Measurements from ENCODE around the gene AKT1S1. TPM values are rescaled to one million over a fixed set of nuclear protein-coding genes. Genes with fewer than 3 reads are reported as not detected.

Gene AKT1S1
- total and polyA plus RNA-seq, 11 donors = 25.3 to 55.1 (median 35.0) TPM

DNA sequence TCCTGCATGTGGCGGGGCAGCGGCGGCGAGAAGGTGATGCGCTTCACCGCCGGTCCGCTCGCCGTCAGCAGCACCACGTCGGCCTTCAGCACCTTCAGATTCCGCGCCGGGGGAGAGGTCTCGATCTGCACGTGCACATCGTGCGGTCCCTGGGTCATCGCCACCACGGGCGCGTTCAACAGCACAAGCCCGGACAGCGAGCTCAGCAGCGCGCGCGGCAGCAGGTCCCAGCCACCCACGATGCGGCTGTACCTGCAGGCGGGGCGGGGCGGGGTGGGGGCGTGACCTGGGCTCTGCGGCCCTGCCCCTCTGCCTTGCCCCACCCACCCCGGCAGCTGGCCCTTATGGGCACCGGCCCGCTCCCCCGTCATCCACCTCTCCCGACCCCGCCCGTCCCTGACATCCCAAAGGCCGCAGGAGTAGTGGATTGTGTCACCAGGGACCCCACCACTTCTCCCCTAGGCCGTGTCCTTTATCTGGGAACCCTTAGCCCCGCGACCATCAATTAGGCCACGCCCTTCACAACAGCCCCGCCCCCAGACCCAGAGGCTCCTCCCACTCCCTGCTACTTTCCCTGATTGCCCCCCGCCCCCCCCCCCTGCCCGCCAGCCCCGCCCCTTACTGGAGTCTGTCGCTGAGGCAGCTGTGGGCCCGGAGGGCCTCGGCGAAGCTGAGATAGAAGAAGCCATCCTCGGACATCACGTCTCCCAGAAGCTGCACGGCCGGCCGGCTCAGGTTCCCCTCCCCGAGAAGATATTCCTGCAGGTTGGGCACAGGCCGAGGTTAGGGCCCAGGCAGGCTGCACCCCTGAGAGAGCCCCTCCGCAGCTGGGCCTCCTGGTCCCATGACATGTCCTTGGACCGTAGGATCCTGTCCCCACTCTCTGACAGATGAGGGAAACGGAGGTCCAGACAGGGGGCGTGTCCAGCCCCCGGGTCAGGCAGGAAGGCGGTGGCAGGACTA lies 13.5 kb upstream of the AKT1S1 start:
- DNase-seq (peak in 2 of 5 donors; percentile 20 to 68), ATAC-seq (peak in 2 of 4 donors; percentile 26 to 35)
- TF ChIP-seq POLR2A (IDR thresholded peaks at IDR 0.05) = no peak
- TF ChIP-seq, protein P1, sequence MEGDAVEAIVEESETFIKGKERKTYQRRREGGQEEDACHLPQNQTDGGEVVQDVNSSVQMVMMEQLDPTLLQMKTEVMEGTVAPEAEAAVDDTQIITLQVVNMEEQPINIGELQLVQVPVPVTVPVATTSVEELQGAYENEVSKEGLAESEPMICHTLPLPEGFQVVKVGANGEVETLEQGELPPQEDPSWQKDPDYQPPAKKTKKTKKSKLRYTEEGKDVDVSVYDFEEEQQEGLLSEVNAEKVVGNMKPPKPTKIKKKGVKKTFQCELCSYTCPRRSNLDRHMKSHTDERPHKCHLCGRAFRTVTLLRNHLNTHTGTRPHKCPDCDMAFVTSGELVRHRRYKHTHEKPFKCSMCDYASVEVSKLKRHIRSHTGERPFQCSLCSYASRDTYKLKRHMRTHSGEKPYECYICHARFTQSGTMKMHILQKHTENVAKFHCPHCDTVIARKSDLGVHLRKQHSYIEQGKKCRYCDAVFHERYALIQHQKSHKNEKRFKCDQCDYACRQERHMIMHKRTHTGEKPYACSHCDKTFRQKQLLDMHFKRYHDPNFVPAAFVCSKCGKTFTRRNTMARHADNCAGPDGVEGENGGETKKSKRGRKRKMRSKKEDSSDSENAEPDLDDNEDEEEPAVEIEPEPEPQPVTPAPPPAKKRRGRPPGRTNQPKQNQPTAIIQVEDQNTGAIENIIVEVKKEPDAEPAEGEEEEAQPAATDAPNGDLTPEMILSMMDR (IDR thresholded peaks at IDR 0.05) = peak in 2 of 12 donors; percentile 6 to 35
- Histone ChIP-seq H3K27ac (peak overlapping the region in 1 of 12 donors; percentile 54), H3K27me3 (peaks cover 0 to 11% (median 0%) of the 10 kb centered on the region in 9 donors), H3K36me3 (peaks cover 0 to 27% (median 11%) of the 10 kb centered on the region in 9 donors), H3K9me3 (no peaks in the 10 kb centered on the region), H3K4me1 (peaks cover 0 to 23% (median 11%) of the 10 kb centered on the region in 12 donors), H3K4me3 (peak overlapping the region in 10 of 12 donors; percentile 4 to 48 (median 30))
- WGBS, 4 donors = 7 to 21% (median 13%) methylated on average over 32 to 69 of the region's 69 CpGs
- intact Hi-C loops (cut with DNase I) = no loop called here

DNA sequence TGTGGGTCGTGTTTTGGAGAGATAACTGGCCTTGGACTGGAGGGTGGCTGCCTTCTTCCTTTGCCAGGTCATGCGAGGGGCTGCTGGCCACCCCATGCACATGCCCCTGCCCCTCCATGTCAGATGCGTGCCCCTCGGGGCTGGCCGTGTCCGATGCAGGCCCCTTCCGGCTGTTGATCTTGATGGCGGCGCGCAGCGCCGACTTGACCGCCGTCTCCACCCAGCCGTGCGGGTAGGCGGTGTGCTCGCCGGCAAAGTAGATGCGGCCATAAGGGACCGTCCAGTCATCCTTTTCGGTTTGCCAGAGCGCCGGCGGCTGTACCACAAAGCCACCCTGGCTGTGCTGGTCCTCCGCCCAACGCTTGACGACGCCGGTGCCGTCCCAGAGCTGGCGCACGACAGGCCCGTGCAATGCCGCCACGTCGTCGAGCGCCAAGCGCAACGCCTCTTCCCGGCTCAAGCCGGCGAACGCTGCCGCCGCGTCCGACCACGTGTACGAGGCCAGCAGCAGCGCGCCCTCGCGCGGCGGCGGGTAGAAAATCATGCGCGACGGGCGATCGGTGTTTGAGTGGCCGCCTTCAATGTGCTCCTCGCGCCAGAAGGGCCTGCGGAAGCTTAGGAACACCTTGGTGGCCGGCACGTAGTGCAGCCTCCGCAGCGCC lies 12.7 kb upstream of the AKT1S1 start:
- H3K36me3 ChIP-seq = peaks cover 0 to 34% (median 19%) of the 10 kb centered on the region in 9 donors
- peak overlapping the region in 2 of 12 donors; percentile 4 to 54 for H3K27ac ChIP-seq
- peak overlapping the region in 10 of 12 donors; percentile 4 to 48 (median 30) for H3K4me3 ChIP-seq
- peak in 3 of 4 donors; percentile 55 to 67 (median 57) for ATAC-seq
- peaks cover 0 to 11% (median 0%) of the 10 kb centered on the region in 9 donors for H3K27me3 ChIP-seq
- H3K4me1 ChIP-seq = peaks cover 0 to 23% (median 11%) of the 10 kb centered on the region in 12 donors
- WGBS, 4 donors = 17 to 47% (median 24%) methylated on average over 10 to 71 of the region's 71 CpGs
- intact Hi-C loops (cut with DNase I) = no loop called here
- TF ChIP-seq POLR2A (IDR thresholded peaks at IDR 0.05) = no peak
- TF ChIP-seq, protein P1 (IDR thresholded peaks at IDR 0.05) = peak; percentile 65 to 89 (median 78)
- no peaks in the 10 kb centered on the region for H3K9me3 ChIP-seq
- DNase-seq = peak; percentile 75 to 90 (median 80)

DNA sequence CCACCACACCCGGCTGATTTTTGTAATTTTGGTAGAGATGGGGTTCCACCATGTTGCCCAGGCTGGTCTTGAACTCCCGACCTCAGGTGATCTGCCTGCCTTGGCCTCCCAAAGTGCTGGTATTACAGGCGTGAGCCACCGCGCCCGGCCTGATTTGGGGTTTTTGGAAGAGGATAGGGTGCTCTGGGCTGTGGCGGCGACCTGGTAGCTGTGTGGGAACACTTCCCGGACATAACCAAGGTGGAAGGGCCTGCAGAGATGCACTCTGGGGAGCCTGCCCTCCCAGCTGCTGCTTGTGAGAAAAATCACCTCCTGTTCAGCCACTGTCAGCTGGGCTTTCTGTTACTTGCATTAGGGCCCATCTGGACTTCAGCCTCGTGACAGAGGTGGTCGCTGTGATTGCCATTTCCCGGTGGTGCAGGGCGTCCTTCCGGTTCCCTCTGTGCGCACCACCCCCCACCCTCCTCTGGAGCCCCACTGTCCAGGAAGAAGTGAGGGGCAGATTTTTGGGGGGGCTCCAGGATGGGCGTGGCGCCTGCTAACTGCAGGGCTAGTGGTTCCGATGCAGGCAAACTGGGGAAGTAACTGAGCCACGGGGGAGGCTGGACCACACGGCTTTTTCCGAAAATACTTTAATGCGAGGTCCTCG lies 12.0 kb upstream of the AKT1S1 start:
- peak in 2 of 5 donors; percentile 24 to 54 for DNase-seq
- H3K4me1 ChIP-seq = peaks cover 0 to 23% (median 11%) of the 10 kb centered on the region in 12 donors
- H3K4me3 ChIP-seq = no peak overlapping the region
- no peaks in the 10 kb centered on the region for H3K9me3 ChIP-seq
- H3K27me3 ChIP-seq = peaks cover 0 to 11% (median 0%) of the 10 kb centered on the region in 9 donors
- no peak overlapping the region for H3K27ac ChIP-seq
- TF ChIP-seq, protein P1 (IDR thresholded peaks at IDR 0.05) = no peak
- TF ChIP-seq POLR2A (IDR thresholded peaks at IDR 0.05) = no peak
- 77 to 92% (median 85%) methylated on average over 21 to 23 of the region's 23 CpGs for WGBS, 4 donors
- intact Hi-C loops (cut with DNase I) = no loop called here
- peaks cover 1 to 40% (median 25%) of the 10 kb centered on the region in 9 donors for H3K36me3 ChIP-seq
- ATAC-seq = peak in 1 of 4 donors; percentile 11

Measured in heart left ventricle (tissue), 16 donors.